Suprapubic skin (tissue), 4 donors: ENCODE results near the gene ANKRD39.

Experiments
- CTCF ChIP-seq, 2 donors: fragments of 200-600 bp in 1 of 2; fragments of 450-650 bp in 1 of 2; sonication (generic) in 1 of 2; IDR thresholded peaks; one replicate each; pipeline ENCODE4 v1.5.1; 2016 to 2019; ENCODE audit warnings: antibody characterized with exemption in 2 of 2, mild to moderate bottlenecking in 1 of 2, moderate library complexity in 1 of 2
- POLR2A ChIP-seq, 2 donors: fragments of 450-650 bp; IDR thresholded peaks; one replicate each; pipeline ENCODE4 v1.6.1; 2017; ENCODE audit warnings: antibody characterized with exemption in 2 of 2, mild to moderate bottlenecking in 2 of 2, moderate library complexity in 2 of 2
- POLR2AphosphoS5 ChIP-seq, 3 donors: sonication (generic); formaldehyde crosslinking; IDR thresholded peaks; one replicate each; pipeline ENCODE4 v1.6.1; 2017; ENCODE audit warnings: antibody characterized with exemption in 3 of 3

GRCh38 chr2:96860065-96861029 lies 2.5 kb upstream of the ANKRD39 start:
- TF ChIP-seq CTCF (IDR thresholded peaks at IDR 0.05) (no peak), POLR2AphosphoS5 (IDR thresholded peaks at IDR 0.05) (no peak), POLR2A (IDR thresholded peaks at IDR 0.05) (no peak)
